SW480 (cell line): Measurements from ENCODE around the gene HIC2.
"Not testable (repeated sequence)": the region's sequence is repeated elsewhere in the genome, so short reads cannot be mapped to it uniquely, and the experiment has no call there.

Experiments used
- DNase-seq: peaks from one replicate; pipeline ENCODE4 v3.0.0-alpha.2; 2016; ENCODE audit warnings: low spot score

Gene HIC2, protein sequence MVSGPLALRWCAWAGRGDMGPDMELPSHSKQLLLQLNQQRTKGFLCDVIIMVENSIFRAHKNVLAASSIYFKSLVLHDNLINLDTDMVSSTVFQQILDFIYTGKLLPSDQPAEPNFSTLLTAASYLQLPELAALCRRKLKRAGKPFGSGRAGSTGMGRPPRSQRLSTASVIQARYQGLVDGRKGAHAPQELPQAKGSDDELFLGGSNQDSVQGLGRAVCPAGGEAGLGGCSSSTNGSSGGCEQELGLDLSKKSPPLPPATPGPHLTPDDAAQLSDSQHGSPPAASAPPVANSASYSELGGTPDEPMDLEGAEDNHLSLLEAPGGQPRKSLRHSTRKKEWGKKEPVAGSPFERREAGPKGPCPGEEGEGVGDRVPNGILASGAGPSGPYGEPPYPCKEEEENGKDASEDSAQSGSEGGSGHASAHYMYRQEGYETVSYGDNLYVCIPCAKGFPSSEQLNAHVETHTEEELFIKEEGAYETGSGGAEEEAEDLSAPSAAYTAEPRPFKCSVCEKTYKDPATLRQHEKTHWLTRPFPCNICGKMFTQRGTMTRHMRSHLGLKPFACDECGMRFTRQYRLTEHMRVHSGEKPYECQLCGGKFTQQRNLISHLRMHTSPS

DNA sequence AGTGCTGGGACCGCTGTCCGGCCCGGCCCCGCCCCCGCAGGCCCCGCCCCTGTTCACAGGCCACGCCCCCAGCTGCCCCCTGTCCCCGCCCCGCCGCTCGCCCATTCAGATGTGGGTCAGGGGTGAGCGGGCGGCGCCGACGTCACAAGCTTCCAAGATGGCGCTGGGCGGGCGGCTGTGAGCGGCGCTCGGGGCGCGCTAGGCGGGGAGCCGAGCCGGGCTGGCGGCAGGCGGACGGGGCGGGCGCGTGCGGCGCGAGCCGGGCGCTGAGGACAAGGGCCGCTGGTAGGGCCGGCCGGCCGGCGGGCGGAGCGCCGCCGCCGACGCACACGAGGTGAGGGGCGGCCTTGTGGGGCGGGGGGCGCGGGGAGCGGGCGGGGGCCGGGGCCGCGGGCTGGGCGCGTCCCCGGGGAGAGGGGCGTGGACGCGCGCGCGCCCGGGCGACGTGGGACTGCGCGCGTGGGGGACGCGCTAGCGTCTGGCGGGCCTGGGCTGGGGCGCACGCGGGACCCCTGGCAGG, at the start of gene HIC2:
HIC2 (plus strand) TSS at position 145 of the 520 bp plus-strand sequence. CDS start 25,461 bp downstream, outside the sequence.
- DNase-seq: not testable (repeated sequence)

DNA sequence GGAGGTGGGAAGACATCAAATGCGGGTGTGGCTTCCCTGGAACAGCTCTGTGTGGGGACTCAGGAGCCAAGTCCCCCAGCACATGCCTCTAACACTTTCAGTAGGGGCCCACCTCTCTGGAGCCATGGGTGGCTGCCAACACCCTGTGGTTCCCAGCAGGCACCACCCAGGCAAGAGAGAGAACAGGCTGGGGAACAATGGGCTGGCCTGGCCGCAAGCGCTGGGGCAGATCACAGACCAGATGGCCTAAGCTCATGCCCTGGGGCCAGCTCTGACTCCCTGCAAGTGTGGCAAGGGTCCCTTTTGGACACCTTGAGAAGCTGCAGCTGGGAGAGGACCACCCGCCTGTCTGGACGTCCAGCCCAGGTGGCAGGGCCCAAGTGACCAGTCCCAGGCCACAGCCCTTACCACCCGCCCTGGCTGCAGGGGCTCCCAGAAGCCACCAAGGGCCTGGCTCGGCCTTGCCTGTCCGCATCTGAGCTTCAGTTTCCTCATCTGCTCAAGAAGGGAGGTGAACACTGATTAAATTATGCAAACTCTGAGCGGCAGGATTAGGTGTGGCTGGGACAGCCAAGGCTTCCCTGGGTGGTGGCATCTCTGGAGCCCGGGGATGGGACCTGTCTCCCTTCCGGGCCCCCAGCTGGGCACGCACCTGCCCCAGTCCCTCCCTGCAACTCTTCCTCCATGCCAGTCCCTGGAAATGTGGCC, 48.4 kb upstream of the HIC2 start:
- not testable (repeated sequence) for DNase-seq

DNA sequence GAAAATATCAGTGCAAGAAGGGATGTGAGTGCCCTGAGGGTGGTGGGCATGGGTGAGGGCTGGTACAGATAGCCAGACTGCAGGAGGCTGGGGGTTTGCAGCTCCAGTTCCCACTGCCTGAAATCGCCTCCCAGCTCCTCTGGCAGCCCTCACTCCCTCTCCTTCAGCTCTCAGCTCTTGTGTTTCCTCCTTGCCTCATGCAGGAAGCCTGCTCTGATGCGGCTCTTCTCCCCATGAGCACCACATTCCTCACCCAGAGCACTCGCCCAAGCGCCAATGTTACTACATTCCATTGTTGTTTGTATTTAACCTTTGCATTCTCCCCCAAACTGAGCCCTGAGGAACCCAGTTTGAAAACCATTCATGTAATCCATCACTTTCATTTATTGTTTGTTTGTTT, 41.3 kb upstream of the HIC2 start:
- DNase-seq: not testable (repeated sequence)

DNA sequence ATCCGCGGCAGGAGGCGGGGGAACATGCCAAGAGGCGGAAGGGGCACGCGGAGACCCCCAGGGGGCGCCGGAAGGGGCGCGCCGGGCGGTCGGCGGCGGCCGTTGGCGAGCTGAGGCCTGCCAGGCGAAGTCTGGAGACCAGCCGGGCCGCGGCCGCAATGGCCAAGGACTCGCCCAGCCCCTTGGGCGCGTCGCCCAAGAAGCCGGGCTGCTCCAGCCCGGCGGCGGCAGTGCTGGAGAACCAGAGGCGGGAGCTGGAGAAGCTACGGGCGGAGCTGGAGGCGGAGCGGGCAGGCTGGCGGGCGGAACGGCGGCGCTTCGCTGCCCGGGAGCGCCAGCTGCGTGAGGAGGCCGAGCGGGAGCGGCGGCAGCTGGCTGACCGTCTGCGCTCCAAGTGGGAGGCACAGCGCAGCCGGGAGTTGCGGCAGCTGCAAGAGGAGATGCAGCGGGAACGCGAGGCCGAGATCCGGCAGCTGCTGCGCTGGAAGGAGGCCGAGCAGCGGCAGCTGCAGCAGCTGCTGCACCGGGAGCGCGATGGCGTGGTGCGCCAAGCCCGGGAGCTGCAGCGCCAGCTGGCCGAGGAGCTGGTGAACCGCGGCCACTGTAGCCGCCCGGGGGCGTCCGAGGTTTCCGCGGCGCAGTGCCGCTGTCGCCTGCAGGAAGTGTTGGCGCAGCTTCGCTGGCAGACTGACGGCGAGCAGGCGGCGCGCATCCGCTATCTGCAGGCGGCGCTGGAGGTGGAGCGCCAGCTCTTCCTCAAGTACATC, 33.3 kb upstream of the HIC2 start, which contains the start of gene RIMBP3B:
RIMBP3B (plus strand) TSS at position 51 of the 767 bp plus-strand sequence; CDS start at position 159, 108 bp downstream.
- DNase-seq: not testable (repeated sequence)

DNA sequence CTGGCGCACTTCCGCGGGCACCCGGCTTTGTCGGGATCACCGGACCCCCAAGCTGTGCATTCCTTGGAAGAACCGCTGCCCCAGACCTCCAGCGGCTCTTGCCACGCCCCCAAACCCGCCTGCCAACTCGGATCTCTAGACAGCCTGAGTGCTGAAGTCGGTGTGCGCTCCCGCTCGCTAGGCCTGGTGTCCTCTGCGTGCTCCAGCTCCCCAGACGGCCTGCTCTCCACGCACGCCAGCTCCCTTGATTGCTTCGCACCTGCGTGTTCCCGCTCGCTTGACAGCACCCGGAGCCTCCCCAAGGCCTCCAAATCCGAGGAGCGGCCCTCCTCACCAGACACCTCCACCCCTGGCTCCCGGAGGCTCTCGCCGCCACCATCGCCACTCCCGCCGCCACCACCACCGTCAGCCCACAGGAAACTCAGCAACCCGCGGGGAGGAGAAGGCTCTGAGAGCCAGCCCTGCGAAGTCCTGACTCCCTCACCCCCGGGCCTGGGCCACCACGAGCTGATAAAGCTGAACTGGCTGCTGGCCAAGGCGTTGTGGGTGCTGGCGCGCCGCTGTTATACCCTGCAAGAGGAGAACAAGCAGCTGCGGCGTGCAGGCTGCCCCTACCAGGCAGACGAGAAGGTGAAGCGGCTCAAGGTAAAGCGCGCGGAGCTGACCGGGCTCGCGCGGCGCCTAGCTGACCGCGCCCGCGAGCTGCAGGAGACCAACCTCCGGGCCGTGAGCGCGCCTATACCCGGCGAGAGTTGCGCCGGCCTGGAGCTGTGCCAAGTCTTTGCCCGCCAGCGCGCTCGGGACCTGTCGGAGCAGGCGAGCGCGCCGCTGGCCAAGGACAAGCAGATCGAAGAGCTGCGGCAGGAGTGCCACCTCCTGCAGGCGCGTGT, 32.5 kb upstream of the HIC2 start:
- not testable (repeated sequence) for DNase-seq

DNA sequence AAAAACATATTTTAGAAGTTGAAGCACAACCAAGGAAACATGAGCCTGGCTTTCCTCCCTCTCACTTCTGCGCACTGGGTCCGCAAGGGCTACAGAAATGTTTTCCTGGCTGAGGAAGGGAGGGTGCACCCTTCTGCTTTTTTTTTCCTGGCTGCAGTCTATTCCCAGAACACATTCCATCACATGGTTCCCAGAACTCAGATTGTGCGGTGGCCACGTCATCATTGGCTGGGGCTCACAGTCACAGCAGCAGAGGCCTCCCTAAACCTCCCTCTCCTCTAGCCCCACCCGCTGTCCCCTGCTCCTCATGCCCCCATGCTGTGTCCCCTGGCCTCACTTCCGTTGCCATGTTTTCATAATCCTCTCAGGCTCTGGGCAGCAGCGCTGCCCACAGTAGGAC, 27.7 kb upstream of the HIC2 start:
- DNase-seq: not testable (repeated sequence)

DNA sequence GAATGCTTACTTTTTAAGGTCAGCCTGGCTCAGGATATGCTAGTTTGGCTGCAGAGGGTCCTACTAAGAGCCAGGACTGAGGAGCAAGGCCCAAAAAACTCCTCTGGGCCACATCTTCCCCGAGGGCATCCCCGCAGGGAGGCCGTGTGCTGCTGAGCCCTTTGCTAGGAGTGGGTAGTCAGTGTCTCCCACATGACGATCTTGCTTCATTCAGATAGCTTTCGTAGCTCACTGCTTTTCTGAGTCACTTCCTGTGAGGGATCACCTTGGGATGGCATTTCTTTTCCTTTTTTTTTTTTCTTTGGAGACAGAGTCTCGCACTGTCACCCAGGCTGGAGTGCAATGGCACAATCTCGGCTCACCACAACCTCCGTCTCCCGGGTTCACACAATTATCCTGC, 27.2 kb upstream of the HIC2 start:
- DNase-seq: not testable (repeated sequence)

DNA sequence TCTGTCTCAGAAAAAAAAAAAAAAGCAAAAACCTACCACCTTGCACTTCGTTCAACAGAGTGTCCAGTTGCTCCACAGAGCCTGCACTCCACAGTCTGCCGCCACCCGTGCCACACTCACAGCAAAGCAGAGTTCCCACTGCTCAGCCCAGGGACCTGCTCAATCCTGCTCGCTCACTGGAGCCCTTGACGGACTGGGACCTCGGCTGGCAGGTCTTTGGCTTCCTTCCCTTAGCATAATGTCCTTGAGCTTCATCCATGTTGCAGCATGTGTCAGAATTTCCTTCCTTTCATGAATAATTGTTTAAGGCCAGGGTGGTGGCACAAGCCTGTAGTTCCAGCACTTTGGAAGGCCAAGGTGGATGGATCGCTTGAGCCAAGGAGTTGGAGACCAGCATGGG, 22.6 kb upstream of the HIC2 start:
- DNase-seq: not testable (repeated sequence)

DNA sequence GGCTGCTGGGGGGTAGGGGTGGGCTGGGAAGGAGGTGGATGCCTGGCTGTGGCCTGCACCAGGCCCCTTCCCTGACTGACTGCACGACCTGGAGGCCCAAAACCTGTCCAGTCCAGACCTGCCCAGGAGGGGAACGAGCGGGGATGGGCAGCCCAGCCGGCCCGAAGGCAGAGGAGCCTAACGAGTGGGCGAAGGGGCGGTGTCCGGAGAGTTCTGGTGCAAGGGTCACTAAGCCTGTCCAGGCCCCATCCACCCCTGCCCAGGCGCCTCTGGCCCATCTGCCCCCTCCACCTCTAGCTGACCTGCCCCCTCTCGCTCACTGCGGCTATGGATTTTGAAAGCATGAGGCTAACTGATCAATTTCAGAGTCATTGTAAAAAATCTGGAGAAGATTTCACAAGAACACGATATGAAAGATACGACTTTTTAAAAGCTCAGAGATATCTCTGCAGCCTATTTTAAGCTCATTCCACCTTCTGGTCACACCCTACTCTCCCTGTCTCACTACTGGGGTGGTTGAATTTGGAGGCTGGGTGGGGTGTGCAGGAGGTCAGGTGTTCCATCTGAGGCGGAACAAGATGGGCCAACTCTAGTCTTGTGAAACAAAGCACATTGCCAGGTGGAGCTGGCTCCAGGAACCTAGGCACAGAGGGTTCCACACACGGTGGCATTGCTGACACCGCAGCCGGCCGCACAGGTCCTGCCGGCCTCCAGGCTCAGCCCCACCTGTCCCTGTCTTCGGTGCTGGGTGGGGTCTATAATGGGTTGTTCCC, 15.8 kb upstream of the HIC2 start:
- not testable (repeated sequence) for DNase-seq

DNA sequence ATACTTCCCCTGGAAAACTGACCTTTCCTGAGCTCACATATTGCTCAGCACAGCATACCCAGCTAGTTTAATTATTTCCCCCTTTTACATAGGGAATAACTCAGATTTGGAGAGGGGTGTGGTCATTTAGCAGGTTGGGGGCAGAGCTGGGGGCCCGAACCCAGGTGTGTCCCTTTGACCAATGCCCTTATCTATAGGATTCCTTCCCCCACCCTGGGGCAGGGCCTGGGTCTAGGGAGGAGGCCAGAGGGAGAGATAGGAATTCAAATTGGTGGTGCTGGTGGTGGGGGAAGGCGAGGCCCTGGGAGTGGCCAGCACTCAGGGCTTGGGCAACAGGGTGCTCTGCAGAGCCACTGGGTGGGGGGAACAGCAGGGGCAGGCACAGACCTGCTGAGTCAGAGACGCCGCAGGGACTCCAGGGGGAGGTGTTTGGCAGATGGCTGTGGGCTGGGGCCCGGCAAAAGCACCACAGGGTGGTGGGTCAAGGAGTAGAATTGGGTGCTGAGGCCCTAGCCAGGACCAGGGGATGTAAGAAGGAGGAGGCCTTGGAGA, 14.3 kb upstream of the HIC2 start:
- not testable (repeated sequence) for DNase-seq

DNA sequence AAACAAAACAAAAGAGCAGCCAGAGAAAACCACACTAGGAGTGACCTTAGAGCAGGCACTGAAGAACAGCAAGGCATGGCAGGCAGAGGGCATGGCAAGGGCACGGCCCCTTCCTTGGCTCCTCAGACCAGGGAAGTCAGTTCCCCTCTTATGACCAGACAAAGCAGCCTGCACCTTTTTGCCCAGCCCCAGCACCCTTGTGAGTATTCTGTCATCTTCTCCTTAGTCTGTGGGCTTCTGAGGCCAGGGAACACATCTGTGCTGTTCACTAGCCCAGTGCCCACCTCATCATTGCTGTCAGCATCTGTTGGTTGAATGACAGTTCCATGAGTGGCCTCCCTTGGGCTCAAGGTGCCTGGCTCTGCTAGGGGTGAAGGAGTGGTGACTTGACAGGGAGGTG, 10.0 kb upstream of the HIC2 start:
- DNase-seq: not testable (repeated sequence)

DNA sequence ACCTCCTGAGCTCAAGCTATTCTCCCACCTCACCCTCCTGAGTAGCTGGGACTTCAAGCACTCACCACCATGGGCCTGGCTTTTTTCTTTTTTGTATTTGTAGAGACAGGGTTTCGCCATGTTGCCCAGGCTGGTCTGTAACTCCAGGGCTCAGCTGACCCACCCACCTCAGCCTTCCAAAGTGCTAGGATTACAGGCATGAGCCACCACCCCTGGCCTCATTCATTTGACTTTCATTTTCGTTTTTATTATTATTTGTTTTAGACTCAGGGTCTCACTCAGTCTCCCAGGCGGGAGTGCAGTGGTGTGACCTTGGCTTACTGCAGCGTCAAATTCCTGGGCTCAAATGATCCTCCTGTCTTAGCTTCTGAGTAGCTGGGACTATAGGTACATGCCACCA, 9.4 kb upstream of the HIC2 start:
- DNase-seq: not testable (repeated sequence)

DNA sequence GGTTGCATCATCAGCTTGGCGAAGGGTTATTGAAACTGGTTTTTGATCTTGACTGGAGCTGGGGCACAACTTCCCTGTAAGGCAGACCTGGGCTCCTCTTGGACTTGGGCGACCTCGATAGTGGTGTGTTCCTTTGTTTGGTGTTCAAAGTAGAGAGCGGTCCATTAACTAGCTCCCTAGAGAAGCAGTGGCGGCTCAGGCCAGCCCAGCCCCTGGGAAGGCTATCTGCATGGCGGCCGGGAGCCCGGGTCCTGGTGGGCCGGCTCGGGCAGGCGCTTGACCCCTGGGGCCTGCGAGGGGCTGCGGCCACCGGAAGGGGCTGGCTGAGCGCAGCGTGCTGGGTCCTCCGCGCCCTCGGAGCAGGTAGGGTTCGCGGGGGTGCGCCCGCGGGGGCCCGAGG, 796 bp upstream of the HIC2 start:
- DNase-seq: not testable (repeated sequence)

DNA sequence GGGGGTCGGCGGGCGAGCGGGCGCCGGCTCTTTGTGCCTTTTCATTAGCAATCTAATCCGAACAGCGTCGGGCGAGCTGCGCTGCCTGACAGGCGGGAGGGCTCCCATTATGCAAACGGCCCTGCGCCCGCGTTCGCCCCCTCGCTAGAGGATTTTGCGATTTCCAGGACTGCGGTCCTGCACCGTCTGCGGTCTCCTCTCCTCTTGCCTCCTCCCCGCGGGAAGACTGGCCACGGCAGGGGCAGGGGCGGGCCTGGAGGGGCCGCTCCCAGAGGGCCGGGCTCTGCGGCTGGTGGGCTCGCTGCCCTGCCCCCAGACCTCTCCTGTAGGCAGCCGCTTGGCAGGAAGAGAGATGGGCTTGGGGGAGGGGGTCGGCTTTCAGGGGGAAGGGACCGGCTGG, 682 bp downstream of the HIC2 start:
- not testable (repeated sequence) for DNase-seq

DNA sequence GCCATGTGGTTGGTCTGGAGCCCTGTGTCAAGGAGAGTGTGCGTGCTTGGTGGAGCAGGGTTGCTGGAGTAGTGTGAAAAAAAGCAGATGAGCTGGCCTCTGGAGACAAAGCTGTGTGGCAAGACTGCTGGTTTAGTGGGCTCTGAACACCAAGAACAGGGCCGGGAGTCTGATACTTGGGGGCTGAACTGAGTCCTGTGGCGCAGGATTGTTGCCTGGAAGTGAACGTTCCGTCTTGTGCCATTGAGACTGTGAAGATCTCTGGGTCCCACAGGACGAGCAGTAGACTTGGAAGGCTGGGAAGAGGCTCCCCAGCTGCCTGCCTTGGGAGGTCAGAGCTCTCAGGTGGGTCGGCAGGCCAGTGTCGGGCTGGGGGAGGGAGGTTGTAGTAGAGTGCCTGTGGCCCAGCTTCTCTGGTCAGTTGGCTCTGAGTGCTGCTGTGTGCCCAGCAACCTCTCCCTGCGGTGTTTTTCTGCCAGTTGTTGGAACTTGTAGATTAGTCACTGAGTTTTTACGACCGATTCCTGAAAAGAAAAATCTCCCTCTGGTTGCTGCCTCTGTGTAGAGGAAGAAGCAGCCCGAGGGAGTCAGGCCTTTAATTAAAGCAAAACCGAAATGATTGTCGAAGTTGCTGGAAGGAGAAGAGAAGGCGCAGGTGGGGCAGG, 1.9 kb downstream of the HIC2 start:
- not testable (repeated sequence) for DNase-seq

DNA sequence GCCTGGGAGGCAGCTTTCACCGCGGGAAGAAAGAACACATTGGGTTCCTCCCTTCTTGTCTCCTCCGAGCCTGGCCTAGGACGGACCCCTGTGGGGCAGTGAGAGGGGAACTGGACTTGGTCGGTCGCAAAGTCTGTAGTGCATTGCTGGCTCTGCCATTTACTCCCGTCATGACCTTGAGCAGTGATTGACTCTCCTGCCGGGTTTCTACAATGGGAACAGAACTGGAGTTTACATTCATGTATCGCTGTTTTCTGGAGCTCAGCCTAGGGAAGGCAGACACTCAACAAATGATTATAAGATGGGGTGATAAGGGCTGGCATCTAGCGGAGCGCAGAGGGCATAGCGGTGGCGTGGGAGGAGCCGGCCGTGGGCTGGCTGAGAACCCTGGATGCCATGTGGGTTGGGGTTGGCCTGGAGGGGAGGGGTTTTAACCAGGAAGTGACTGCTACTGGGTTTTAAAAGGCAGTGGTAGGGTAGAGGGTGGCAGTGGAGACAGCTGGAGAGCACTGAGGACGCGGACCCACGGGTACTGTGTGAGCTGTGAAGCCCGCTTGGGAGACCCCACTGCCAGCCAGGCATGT, 3.1 kb downstream of the HIC2 start:
- DNase-seq: not testable (repeated sequence)

DNA sequence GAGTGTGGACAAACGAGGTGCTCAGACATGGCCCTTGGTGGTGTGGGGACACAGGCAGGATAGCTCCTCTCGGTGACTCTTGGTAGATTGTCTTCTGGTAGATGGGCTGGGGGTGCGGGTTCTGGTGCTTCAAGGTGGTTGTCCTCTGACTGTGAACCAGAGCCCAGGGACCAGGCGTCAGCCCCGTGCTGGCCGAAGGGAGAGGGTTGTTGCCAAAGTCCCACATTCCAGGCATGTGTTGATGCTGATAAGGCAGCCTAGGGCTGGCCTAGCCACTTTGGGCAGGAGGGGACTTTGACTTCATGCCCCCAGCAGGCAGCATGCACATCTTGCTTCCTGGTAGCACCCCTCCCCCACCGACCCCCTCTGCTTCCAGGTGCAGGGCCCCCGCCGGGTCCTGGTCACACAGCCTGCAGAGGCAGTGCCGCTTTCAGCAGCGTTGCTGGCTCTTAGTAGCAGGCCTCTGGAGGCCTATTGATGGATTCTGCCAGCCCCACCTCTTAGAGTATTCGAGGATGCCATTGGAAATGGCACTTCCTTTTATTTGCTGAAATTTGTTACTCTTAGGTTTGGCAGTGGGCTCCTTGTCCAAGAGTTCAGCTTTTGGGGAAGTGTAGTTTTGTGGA, 7.0 kb downstream of the HIC2 start:
- DNase-seq: not testable (repeated sequence)
